NCI-H2107 treated with DMSO at 0.1 percent for 48 hours (cell line): ENCODE results near the gene CST9L.

ENCODE experiments used
- DNase-seq: peaks from one replicate; lab custom pipeline; 2025; ENCODE audit not compliant: unreplicated experiment; lab: John Stamatoyannopoulos, UW

CST9L gene

GRCh38 chr20:23568320-23568970 is at the start of gene CST9L:
CST9L (minus strand) TSS chr20:23568484; CDS start chr20:23568450, 34 bp downstream.
- DNase-seq = no peak

- no peak for DNase-seq
These were observed 45.9 kb upstream of the CST9L start for GRCh38 chr20:23614163-23614562.

- no peak for DNase-seq
These were observed 45.4 kb upstream of the CST9L start for GRCh38 chr20:23613676-23614075.

- no peak for DNase-seq
These were observed 44.1 kb upstream of the CST9L start for GRCh38 chr20:23612396-23612795.

- DNase-seq = no peak
These were observed 41.3 kb upstream of the CST9L start for GRCh38 chr20:23609486-23610109.

GRCh38 chr20:23608251-23608846 is 40.1 kb upstream of the CST9L start:
- DNase-seq = no peak

- DNase-seq = no peak
These were observed 39.4 kb upstream of the CST9L start for GRCh38 chr20:23607497-23608245.

GRCh38 chr20:23606652-23607049 is 38.4 kb upstream of the CST9L start:
- DNase-seq = peak; percentile 13

GRCh38 chr20:23605867-23606651 is 37.8 kb upstream of the CST9L start, which contains the start of gene CST9:
CST9 (minus strand) TSS chr20:23605917; CDS start chr20:23605864, 53 bp downstream.
- no peak for DNase-seq

GRCh38 chr20:23604306-23604705 is 36.0 kb upstream of the CST9L start:
- no peak for DNase-seq

- no peak for DNase-seq
These were observed 35.0 kb upstream of the CST9L start for GRCh38 chr20:23603321-23603720.

GRCh38 chr20:23602699-23603098 is 34.4 kb upstream of the CST9L start:
- DNase-seq = no peak

- no peak for DNase-seq
These were observed 34.0 kb upstream of the CST9L start for GRCh38 chr20:23602241-23602640.

- no peak for DNase-seq
These were observed 33.4 kb upstream of the CST9L start for GRCh38 chr20:23601715-23602114.

GRCh38 chr20:23598481-23598880 is 30.2 kb upstream of the CST9L start:
- DNase-seq = no peak

GRCh38 chr20:23596579-23597250 is 28.4 kb upstream of the CST9L start:
- DNase-seq = no peak

GRCh38 chr20:23595941-23596340 is 27.7 kb upstream of the CST9L start:
- no peak for DNase-seq

GRCh38 chr20:23588434-23589403 is 20.4 kb upstream of the CST9L start:
- no peak for DNase-seq

- no peak for DNase-seq
These were observed 19.3 kb upstream of the CST9L start for GRCh38 chr20:23587631-23588030.
